HCT116 (cell line): ENCODE data around the gene ERI2. TPM values are rescaled to one million over a fixed set of nuclear protein-coding genes. Genes with fewer than 3 reads are reported as not detected.

ENCODE experiments used
- ATAC-seq: fragments of 200-7000 bp; cut with Tn5 transposase; 2 replicates; pipeline ENCODE4 v1.9.1; 2020; ENCODE audit warnings: mild to moderate bottlenecking, moderate library complexity
- BruUV-seq: library from RNA; stranded (reverse); fragments of 400-500 nt; replicated peaks from 2 replicates; lab custom pipeline; 2021; lab: Mats Ljungman, UMichigan
- CTCF ChIA-PET: fragments of 300-600 bp; sonication (Branson Sonifier 250); formaldehyde crosslinking; loops from one replicate; lab custom pipeline; 2021; ENCODE audit warnings: antibody characterized with exemption; lab: Charles Lee
- POLR2A ChIA-PET: fragments of 300-600, 350-600 bp; sonication (Branson Sonifier 250); formaldehyde crosslinking; loops from one replicate; lab custom pipeline; 2021; ENCODE audit warnings: antibody characterized with exemption; lab: Charles Lee
- RAD21 ChIA-PET, 2 experiments: fragments of 300-600 bp; sonication (Branson Sonifier 250); formaldehyde crosslinking; loops; one replicate each; lab custom pipeline; 2023; ENCODE audit warnings: low total read pairs in 2 of 2; ENCODE audit not compliant: uncharacterized antibody in 2 of 2, unreplicated experiment in 2 of 2, low non-redundant PET in 1 of 2; lab: Charles Lee
- DNase-seq: peaks from one replicate; pipeline ENCODE4 v3.0.0-alpha.2; 2010; ENCODE audit warnings: low read depth, low spot score
- H2AFZ ChIP-seq: fragments of 200-600 bp; shearing (Covaris generic), sonication (generic); 2 replicates; pipeline ENCODE4 v1.6.1; 2017; ENCODE audit warnings: low read depth, mixed run types, mixed read lengths, antibody characterized with exemption, low read length; ENCODE audit not compliant: poor library complexity, severe bottlenecking
- H3K27ac ChIP-seq: 2 replicates; pipeline ENCODE4 v1.5.1; 2012; ENCODE audit warnings: low read depth, low read length
- H3K27me3 ChIP-seq: fragments of 200-600 bp; sonication (generic); 2 replicates; pipeline ENCODE4 v1.6.1; 2016; ENCODE audit warnings: mixed run types, low read length, mixed read lengths; ENCODE audit not compliant: insufficient read depth
- H3K36me3 ChIP-seq, 2 experiments: fragments of 200-500 bp in 1 of 2; fragments of 200-600 bp in 1 of 2; sonication (Bioruptor generic) in 1 of 2; sonication (generic) in 1 of 2; 2 replicates each; pipeline versions ENCODE4 v1.5.1 to v1.6.1; 2014 to 2016; ENCODE audit warnings: low read length in 2 of 2, inconsistent platforms in 1 of 2, mixed read lengths in 1 of 2, mixed run types in 1 of 2; ENCODE audit not compliant: insufficient read depth in 2 of 2, control insufficient read depth in 1 of 2
- H3K4me1 ChIP-seq, 2 experiments: fragments of 200-600 bp in 1 of 2; sonication (generic) in 1 of 2; 2 replicates each; pipeline versions ENCODE4 v1.5.1 to v1.6.1; 2012 to 2017; ENCODE audit warnings: low read length in 2 of 2, inconsistent platforms in 1 of 2, mild to moderate bottlenecking in 1 of 2, mixed read lengths in 1 of 2, mixed run types in 1 of 2, moderate library complexity in 1 of 2; ENCODE audit not compliant: insufficient read depth in 2 of 2, control insufficient read depth in 1 of 2
- H3K4me2 ChIP-seq: fragments of 200-600 bp; sonication (generic); 2 replicates; pipeline ENCODE4 v1.6.1; 2017; ENCODE audit warnings: mixed run types, low read length, mixed read lengths
- H3K4me3 ChIP-seq, 2 experiments: fragments of 200-600 bp in 1 of 2; sonication (generic) in 1 of 2; replicated peaks in 1 of 2; 2 replicates each; pipeline ENCODE4 v1.5.1; 2011 to 2016; ENCODE audit warnings: low read length in 2 of 2, control low read depth in 1 of 2, low read depth in 1 of 2, mild to moderate bottlenecking in 1 of 2, mixed read lengths in 1 of 2, mixed run types in 1 of 2
- H3K79me2 ChIP-seq: fragments of 200-600 bp; sonication (generic); 2 replicates; pipeline ENCODE4 v1.6.1; 2017; ENCODE audit warnings: mild to moderate bottlenecking, mixed run types, low read length, moderate library complexity, mixed read lengths; ENCODE audit not compliant: insufficient read depth
- H3K9ac ChIP-seq: fragments of 200-600 bp; sonication (generic); 2 replicates; pipeline ENCODE4 v1.6.1; 2016; ENCODE audit warnings: low read length, mixed read lengths
- H3K9me2 ChIP-seq: fragments of 200-600 bp; sonication (generic), shearing (Covaris generic); 2 replicates; pipeline ENCODE4 v1.6.1; 2017; ENCODE audit warnings: mixed run types, mild to moderate bottlenecking, moderate library complexity; ENCODE audit not compliant: insufficient read depth
- H3K9me3 ChIP-seq, 2 experiments: fragments of 200-500 bp in 1 of 2; fragments of 200-600 bp in 1 of 2; sonication (Bioruptor generic) in 1 of 2; sonication (generic) in 1 of 2; 2 replicates each; pipeline ENCODE4 v1.6.1; 2014 to 2017; ENCODE audit warnings: low read length in 2 of 2, mixed read lengths in 2 of 2, inconsistent platforms in 1 of 2, low read depth in 1 of 2, mild to moderate bottlenecking in 1 of 2, mixed run types in 1 of 2, moderate library complexity in 1 of 2; ENCODE audit not compliant: control insufficient read depth in 1 of 2, insufficient read depth in 1 of 2
- H4K20me1 ChIP-seq: fragments of 200-600 bp; sonication (generic), shearing (Covaris generic); 2 replicates; pipeline ENCODE4 v1.6.1; 2017; ENCODE audit warnings: mixed run types, mild to moderate bottlenecking, moderate library complexity; ENCODE audit not compliant: insufficient read depth
- ATF3 ChIP-seq: IDR thresholded peaks from 2 replicates; pipeline ENCODE4 v1.6.1; 2012
- CBX3 ChIP-seq: IDR thresholded peaks from 2 replicates; pipeline ENCODE4 v1.6.1; 2012; ENCODE audit warnings: low read depth
- CTCF ChIP-seq, 3 experiments: fragments of 200-600 bp in 1 of 3; sonication (generic) in 1 of 3; IDR thresholded peaks in 2 of 3; conservative IDR thresholded peaks in 1 of 3; 2 replicates each; pipeline ENCODE4 v1.5.1; 2012 to 2017; ENCODE audit warnings: low read depth in 2 of 3, low read length in 2 of 3, antibody characterized with exemption in 1 of 3, borderline replicate concordance in 1 of 3, control low read depth in 1 of 3, mild to moderate bottlenecking in 1 of 3, mixed read lengths in 1 of 3, mixed run types in 1 of 3, moderate library complexity in 1 of 3; ENCODE audit not compliant: insufficient read depth in 1 of 3
- EGR1 ChIP-seq: IDR thresholded peaks from 2 replicates; pipeline ENCODE4 v1.6.1; 2012; ENCODE audit warnings: low read depth
- ELF1 ChIP-seq: IDR thresholded peaks from 2 replicates; pipeline ENCODE4 v1.6.1; 2012; ENCODE audit warnings: low read depth, borderline replicate concordance
- FOSL1 ChIP-seq: IDR thresholded peaks from 2 replicates; pipeline ENCODE4 v1.6.1; 2012; ENCODE audit warnings: low read depth
- JUND ChIP-seq: IDR thresholded peaks from 2 replicates; pipeline ENCODE4 v1.6.1; 2012
- POLR2AphosphoS5 ChIP-seq: IDR thresholded peaks from 2 replicates; pipeline ENCODE4 v1.6.1; 2011; ENCODE audit warnings: mild to moderate bottlenecking, low read depth, low read length, moderate library complexity
- RAD21 ChIP-seq: IDR thresholded peaks from 2 replicates; pipeline ENCODE4 v1.6.1; 2012; ENCODE audit warnings: low read depth, mild to moderate bottlenecking
- SRF ChIP-seq: IDR thresholded peaks from 2 replicates; pipeline ENCODE4 v1.6.1; 2012; ENCODE audit warnings: low read depth
- TCF7L2 ChIP-seq: IDR thresholded peaks from 2 replicates; pipeline ENCODE4 v1.7.0; 2011; ENCODE audit warnings: borderline replicate concordance, inconsistent platforms; ENCODE audit not compliant: insufficient read depth, insufficient read length; ENCODE audit errors: extremely low read depth
- ZFX ChIP-seq: fragments of 450-650 bp; IDR thresholded peaks from 2 replicates; pipeline ENCODE4 v1.6.1; 2017
- intact Hi-C: fragments of 100-400 bp; cut with micrococcal nuclease; formaldehyde crosslinking; loops from 2 replicates; pipeline ENCODE4 v1.10.0; 2022
- total RNA-seq: library from RNA; stranded (reverse); gene quantifications from one replicate; pipeline ENCODE4 v1.2.1, GENCODE V29; 2021; ENCODE audit not compliant: unreplicated experiment

Gene ERI2
- total RNA-seq, 1 experiment from 2014 or later = 42.1 TPM

- no peak overlapping the region for H3K9ac ChIP-seq
- no peak overlapping the region for H3K4me3 ChIP-seq
- DNase-seq = no peak
- H2AFZ ChIP-seq = no peak overlapping the region
- no peaks in the 10 kb centered on the region for H3K9me2 ChIP-seq
- H3K36me3 ChIP-seq = peaks cover 7 to 10% of the 10 kb centered on the region in 2 experiments
- no peak for TF ChIP-seq SRF
- no peak for TF ChIP-seq CTCF (IDR thresholded peaks at IDR 0.05 in 2 of 3, conservative IDR thresholded peaks at IDR 0.05 in 1 of 3; ENCODE audit: borderline replicate concordance in 1 of 3, insufficient read depth in 1 of 3, low read depth in 2 of 3, low read length in 2 of 3)
- no peak for TF ChIP-seq FOSL1
- no peak for TF ChIP-seq ATF3
- TF ChIP-seq CBX3 = no peak
- TF ChIP-seq TCF7L2 = no peak
- no peak for TF ChIP-seq POLR2AphosphoS5
- no peak for TF ChIP-seq EGR1
- TF ChIP-seq JUND = no peak
- TF ChIP-seq RAD21 = no peak
- no peak for TF ChIP-seq ELF1
- TF ChIP-seq ZFX = no peak
- H4K20me1 ChIP-seq = no peaks in the 10 kb centered on the region
- no peak overlapping the region for H3K27ac ChIP-seq
- H3K27me3 ChIP-seq = no peaks in the 10 kb centered on the region
- intact Hi-C loops = no loop called here
- H3K4me1 ChIP-seq = peaks cover 6 to 13% of the 10 kb centered on the region in 2 experiments
- ChIA-PET CTCF (no interaction called here), POLR2A (no interaction called here), RAD21 (no interaction called here)
- peaks cover 24% of the 10 kb centered on the region for H3K79me2 ChIP-seq
- no peak overlapping the region for H3K4me2 ChIP-seq
- H3K9me3 ChIP-seq = no peaks in the 10 kb centered on the region
- ATAC-seq = no peak
- BruUV-seq = no TSS peak
Measured at GRCh38 chr16:20803192-20803560, 3.1 kb downstream of the ERI2 start.
